Vagina (tissue), 2 donors: Measurements from ENCODE around the gene DMRTC2.

Source experiments
- CTCF ChIP-seq, 3 experiments: fragments of 450-650 bp in 2 of 3; fragments of 200-600 bp in 1 of 3; sonication (generic) in 1 of 3; IDR thresholded peaks; one replicate each; pipeline ENCODE4 v1.5.1; 2017 to 2019; ENCODE audit warnings: antibody characterized with exemption in 3 of 3, mild to moderate bottlenecking in 2 of 3, moderate library complexity in 2 of 3
- POLR2A ChIP-seq, 2 donors: fragments of 450-650 bp; IDR thresholded peaks; one replicate each; pipeline ENCODE4 v1.6.1; 2017; ENCODE audit warnings: antibody characterized with exemption in 2 of 2, mild to moderate bottlenecking in 2 of 2, moderate library complexity in 2 of 2
- POLR2AphosphoS5 ChIP-seq, 2 donors: sonication (generic); formaldehyde crosslinking; IDR thresholded peaks; one replicate each; pipeline ENCODE4 v1.9.0; 2017; ENCODE audit warnings: antibody characterized with exemption in 2 of 2, mild to moderate bottlenecking in 2 of 2, low read depth in 1 of 2; ENCODE audit not compliant: insufficient read depth in 1 of 2

- TF ChIP-seq POLR2AphosphoS5 (IDR thresholded peaks at IDR 0.05; ENCODE audit: insufficient read depth in 1 of 2, low read depth in 1 of 2) (no peak), CTCF (IDR thresholded peaks at IDR 0.05) (no peak), POLR2A (IDR thresholded peaks at IDR 0.05) (no peak)
These were observed 34.2 kb downstream of the DMRTC2 start for GRCh38 chr19:41879080-41879479.
